Adrenal gland (tissue), 5 donors: Measurements from ENCODE around the gene ATP6V0E1.

ENCODE experiments used
- CTCF ChIP-seq, 6 experiments: fragments of 450-650 bp in 4 of 6; fragments of 200-600 bp in 2 of 6; sonication (generic) in 1 of 6; IDR thresholded peaks; 1 replicate in 5 of 6; 2 replicates in 1 of 6; pipeline versions ENCODE4 v1.5.1 to v1.8.0; 2016 to 2021; ENCODE audit warnings: antibody characterized with exemption in 6 of 6, mild to moderate bottlenecking in 2 of 6, moderate library complexity in 1 of 6
- POLR2A ChIP-seq, 2 donors: fragments of 450-650 bp; IDR thresholded peaks; one replicate each; pipeline ENCODE4 v1.6.1; 2017; ENCODE audit warnings: antibody characterized with exemption in 2 of 2, mild to moderate bottlenecking in 2 of 2, moderate library complexity in 1 of 2
- donor health status: DM: no; HTN: no; CAD: no.

- no peak for TF ChIP-seq POLR2A (IDR thresholded peaks at IDR 0.05)
- no peak for TF ChIP-seq CTCF (IDR thresholded peaks at IDR 0.05)
Observed at GRCh38 chr5:172969921-172970320, 13.7 kb upstream of the ATP6V0E1 start.
